K562 (cell line): ENCODE data around the gene INTS6L. TPM values are rescaled to one million over a fixed set of nuclear protein-coding genes. Genes with fewer than 3 reads are reported as not detected.

ENCODE experiments used
- BRD9 ChIP-seq: fragments of 450-650 bp; IDR thresholded peaks from 2 replicates; pipeline ENCODE4 v1.6.1; 2018; ENCODE audit warnings: low read depth; ENCODE audit not compliant: partially characterized antibody
- GTF2A2 ChIP-seq: IDR thresholded peaks from 2 replicates; pipeline ENCODE4 v1.6.1; 2016; ENCODE audit warnings: mild to moderate bottlenecking, missing genetic modification characterization, missing compliant biosample characterization
- ZBTB11 ChIP-seq, 3 experiments: fragments of 200-800 bp in 1 of 3; fragments of 250-450 bp in 1 of 3; fragments of 450-650 bp in 1 of 3; sonication (Bioruptor Pico) in 1 of 3; sonication (Bioruptor generic) in 1 of 3; formaldehyde crosslinking in 1 of 3; IDR thresholded peaks; 2 replicates each; pipeline versions ENCODE4 v1.6.1 to v1.8.0; 2016 to 2022; ENCODE audit warnings: mild to moderate bottlenecking in 2 of 3, missing genetic modification characterization in 2 of 3, missing compliant biosample characterization in 1 of 3, moderate library complexity in 1 of 3
- ZBTB33 ChIP-seq: sonication (generic); formaldehyde crosslinking; IDR thresholded peaks from 2 replicates; pipeline ENCODE4 v1.8.1; 2023; ENCODE audit warnings: mild to moderate bottlenecking, missing genetic modification reagents
- ZBTB40 ChIP-seq, 2 experiments: fragments of 450-650 bp in 1 of 2; sonication (generic) in 1 of 2; formaldehyde crosslinking in 1 of 2; IDR thresholded peaks; 2 replicates each; pipeline versions ENCODE4 v1.7.1 to v1.9.0; 2016 to 2022; ENCODE audit warnings: inconsistent platforms in 1 of 2, mild to moderate bottlenecking in 1 of 2, missing genetic modification reagents in 1 of 2
- polyA plus RNA-seq, 8 experiments: library from polyadenylated mRNA; depleted of rRNA in 4 of 8; stranded (reverse) in 5 of 8; unstranded in 3 of 8; fragments of >200 nt; fragmentation: Nextera tagmentation in 2 of 8; fragmentation: Illumina TruSeq in 1 of 8; extraction: Ambion mirVana in 2 of 8; extraction: Trizol in 1 of 8; gene quantifications; 2 replicates each; pipeline versions ENCODE4 v1.2.1 to v1.2.3, GENCODE V29; 2011 to 2014; ENCODE audit warnings: inconsistent platforms in 1 of 8, missing spikeins in 1 of 8
- total RNA-seq, 7 experiments: library from RNA; depleted of rRNA in 6 of 7; stranded (reverse); fragments of >200 nt in 6 of 7; fragmentation: Illumina TruSeq in 2 of 7; extraction: Trizol in 2 of 7; gene quantifications; 2 replicates each; pipeline versions ENCODE4 v1.2.1 to v1.2.3, GENCODE V29; 2011 to 2021; ENCODE audit warnings: low replicate concordance in 1 of 7

The INTS6L gene
- total and polyA plus RNA-seq, 9 of the 15 experiments (the other 6 are each of a cell fraction or from before 2014, with no cell fraction given): 6.1 to 44.9 (median 21.9) TPM

- TF ChIP-seq ZBTB40 (IDR thresholded peaks at IDR 0.05): no peak
- no peak for TF ChIP-seq ZBTB40 (CRISPR knock-in tag; IDR thresholded peaks at IDR 0.05)
- no peak for TF ChIP-seq BRD9
- TF ChIP-seq ZBTB33 (CRISPR knock-in tag): no peak
- TF ChIP-seq GTF2A2 (tag): no peak
- TF ChIP-seq ZBTB11 (CRISPR knock-in tag; IDR thresholded peaks at IDR 0.05): no peak
These were observed 7.8 kb downstream of the INTS6L start (continued) for GRCh38 chrX:135528254-135528653.
